HPDE6-E6E7 (cell line): ENCODE data around the gene MYH15.

Source experiments
- DNase-seq: peaks from one replicate; pipeline ENCODE4 v3.0.0; 2011; ENCODE audit warnings: missing footprints; ENCODE audit errors: extremely low spot score

Gene MYH15

DNA sequence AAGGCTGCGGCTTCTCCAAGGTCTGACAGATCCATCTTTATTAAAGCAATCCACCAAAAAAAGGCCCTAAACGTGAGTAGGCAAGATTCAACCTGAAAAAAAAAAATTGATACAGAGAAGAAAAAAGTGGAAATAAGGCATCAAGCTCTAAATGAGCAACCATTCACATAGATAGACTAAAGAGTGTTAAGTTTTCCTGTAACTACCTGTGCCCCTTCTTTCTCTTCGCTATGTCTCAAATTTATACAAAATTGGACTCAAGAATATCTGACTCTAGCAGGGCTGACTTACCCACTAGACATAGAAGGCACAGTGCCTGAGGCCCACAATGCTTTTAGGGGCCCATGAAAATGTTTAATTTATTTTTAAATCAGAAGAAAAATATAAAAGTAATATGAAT lies at the start of gene MYH15:
MYH15 (minus strand) TSS at position 101 of the 400 bp plus-strand sequence; CDS start at position 35, 66 bp downstream.
- DNase-seq, result no peak

DNA sequence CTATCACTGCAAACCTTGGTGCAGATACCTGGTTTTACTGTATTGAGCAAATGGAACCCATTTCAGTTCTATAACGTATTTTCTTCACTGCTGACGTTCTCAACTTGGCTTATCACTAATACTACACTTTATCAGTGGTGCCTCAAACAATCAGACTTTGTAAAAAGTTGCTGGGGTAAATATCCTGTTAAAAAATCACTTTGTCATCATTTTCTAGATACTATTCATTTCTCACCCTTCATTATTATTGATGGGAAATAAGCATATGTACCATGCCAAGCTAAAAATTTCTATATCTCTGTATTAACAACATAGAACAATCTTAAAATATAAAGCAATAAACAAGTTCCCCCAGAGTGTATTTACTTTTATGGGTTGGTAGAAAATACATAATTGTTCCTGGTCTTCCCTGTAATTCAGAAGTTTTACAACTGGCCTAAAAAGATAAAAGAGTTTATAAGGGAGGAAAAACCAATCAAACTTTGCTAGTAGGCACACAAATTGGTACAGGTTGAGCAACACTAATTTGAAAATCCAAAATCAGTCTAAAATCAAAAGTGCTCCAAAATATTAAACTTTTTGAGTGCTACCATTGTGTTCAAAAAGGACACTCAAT lies 45.7 kb upstream of the MYH15 start:
- DNase-seq, result no peak

DNA sequence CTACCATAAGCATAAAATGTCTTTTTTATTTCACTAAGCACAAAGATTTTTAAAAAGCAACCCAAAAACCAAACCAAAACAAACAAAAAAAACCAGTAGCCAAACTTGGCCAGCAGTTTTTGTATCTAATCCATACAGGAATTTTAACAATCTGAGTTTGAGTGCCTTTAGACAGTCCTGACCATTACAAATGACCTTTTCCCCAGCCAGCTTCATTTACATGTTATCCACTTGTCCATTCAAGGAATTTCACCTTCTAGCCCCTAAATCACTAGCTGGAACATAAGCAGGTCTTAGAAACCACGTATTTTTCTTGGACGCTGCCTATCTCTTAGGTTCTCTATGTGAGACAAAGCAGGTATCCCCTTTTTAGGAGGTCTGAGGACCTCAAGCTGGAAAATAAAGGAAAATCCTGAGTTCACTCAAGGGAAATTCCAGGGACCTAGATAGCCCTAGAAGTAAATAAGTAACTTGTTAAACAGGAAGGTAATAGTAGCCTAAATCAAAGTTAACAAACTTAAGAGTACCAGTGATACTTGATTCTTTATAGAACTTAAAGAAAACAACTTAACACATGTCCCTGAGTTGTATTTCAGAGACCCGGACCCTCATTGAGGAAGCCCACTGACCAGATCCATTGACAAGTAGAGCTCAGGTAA lies 44.6 kb upstream of the MYH15 start:
- no peak for DNase-seq

DNA sequence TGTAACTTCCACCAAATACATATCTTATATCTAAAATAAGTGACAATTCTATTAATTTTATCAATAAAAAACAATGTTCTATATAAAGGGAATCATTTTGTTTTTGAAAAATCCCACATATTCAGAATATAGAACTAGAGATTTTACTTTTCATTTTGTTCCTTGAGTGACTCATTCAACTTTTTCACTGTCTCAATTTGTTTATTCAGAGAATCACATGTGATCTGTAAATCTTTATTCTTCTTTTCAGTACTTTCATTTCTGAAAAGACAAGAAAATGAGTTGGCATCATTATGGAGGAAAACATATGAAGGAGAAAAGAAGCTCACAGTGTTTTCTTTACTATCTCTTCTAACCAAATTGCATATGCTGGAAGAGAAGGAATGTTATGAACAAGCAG lies 43.8 kb upstream of the MYH15 start:
- DNase-seq, result no peak

DNA sequence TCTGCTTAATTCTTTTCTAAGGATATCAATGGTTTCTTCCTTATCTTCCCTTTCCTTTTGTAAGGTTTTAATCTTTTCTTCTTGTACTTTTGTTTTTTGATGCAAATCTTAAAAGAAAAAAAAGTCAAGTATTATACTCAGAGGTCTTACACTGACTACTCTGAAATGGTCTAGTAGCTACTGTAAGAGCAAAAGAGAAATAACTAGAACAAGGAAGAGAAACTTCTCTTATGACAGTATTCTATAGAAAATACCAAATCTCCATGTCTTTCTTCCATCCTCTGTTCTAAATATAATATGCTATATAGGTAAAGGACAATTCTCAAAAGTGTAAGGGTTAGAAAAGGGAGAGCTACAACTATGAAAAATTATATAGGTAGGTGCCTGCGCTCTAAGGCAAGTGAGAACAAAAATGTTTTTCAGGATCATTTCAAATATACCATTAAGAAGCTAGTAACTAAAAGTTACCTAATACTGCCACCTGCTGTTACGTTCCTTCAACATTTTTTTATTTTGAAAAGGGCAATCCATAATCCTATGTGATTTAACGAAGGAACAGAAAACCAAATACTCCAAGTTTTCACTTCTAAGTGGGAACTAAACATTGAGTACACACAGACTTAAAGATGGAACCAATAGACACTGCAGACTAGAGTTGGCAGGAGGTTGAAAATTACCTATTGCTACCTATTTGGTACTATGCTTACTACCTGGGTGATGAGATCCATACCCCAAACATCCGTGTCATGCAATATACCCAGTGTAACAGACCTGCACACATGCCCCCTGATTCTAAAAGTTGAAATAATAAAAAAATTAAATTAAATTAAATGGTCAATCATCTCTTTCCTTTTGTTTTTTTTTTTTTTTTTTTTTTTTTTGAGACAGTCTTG lies 42.1 kb upstream of the MYH15 start:
- DNase-seq, result no peak

DNA sequence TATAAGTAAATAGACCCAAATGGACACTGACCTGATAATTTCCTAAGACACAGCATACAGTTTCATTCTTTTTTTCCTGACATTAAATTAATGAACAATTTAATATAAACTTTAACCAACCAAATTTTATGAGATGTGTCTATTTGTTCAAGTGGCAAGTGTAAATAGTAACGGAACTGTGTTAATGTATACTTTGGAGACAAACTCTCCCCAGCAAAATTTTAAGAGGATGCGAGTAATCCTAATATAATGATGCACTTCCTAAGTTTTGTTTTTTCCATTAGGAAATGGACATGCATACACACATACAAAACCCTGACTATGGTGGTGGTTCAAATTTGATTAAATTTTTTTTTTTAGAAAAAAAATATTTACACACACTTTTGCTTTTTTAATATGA lies 38.5 kb upstream of the MYH15 start:
- DNase-seq, result no peak

DNA sequence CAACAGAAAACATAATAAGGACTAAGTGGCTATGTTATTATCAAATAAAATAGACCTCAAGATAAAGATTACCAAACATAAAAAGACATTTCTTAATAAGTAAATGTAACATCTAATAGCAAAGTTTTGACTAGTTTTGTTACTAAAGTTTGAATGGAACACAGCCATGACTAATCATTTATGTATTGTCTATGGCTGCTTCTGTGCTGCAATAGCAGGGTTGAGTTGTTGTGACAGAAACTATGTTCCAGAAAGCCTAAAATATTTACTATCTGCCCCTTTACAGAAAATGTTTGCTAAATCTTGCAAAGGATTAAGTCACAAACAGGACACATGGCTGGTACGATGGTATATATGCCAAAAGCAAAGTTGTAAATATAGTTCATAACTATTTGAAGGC lies 37.9 kb upstream of the MYH15 start:
- DNase-seq, result no peak

DNA sequence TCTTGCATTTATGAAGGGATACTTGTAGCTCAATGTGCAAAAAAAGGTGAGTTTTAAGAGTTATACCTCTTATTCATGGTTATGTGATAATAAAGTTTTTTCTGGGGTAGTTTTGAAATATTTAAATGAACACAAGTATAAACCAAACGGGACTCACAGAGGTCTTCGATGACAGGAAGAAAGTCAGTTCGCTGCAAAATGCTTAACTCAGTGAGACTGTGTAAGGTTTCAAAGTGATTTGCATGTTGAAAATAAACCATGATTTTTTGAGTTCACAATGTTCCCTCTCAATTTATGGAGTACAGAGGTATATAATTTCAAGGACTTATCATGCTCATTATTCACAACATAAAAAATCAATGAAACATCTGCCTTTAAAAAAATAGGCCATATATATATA lies 36.3 kb upstream of the MYH15 start:
- DNase-seq, result no peak

DNA sequence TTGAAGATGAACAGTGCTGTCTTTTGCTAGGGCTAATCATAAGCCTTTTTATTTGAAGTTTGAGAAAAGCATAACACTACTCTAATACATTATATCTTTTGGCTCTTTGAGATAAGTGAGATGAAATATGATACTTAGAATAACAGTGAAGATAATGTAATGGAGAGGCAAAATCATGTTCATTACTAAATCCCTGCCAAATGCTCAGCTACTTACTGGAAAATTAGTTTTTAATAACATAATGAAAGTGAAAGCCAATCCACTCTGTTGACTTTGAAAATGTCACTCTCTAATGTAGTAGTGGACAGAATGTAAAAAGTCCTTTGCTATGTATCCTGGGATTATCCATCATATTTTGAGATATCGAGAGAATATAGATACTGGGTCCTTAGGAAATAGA lies 35.9 kb upstream of the MYH15 start:
- DNase-seq, result no peak

DNA sequence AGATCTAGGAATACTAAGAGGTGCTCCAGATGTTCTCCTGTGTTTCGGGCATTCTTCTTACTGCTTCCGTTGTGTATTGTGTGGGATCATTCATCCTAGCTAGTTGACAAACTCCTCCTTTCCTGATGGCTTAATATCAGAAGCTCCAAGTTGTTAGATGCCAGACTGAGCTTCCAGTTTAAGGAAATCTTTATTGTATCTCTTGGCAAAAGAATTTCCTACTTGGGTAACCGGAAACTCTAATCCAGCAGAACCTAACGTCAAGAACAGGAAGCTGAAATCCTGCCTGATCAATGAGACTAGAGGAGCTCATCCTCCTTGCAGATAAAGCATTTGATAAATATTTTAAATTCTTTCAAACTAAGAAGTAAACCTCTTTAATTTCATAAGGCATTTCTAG lies 27.7 kb upstream of the MYH15 start:
- no peak for DNase-seq

DNA sequence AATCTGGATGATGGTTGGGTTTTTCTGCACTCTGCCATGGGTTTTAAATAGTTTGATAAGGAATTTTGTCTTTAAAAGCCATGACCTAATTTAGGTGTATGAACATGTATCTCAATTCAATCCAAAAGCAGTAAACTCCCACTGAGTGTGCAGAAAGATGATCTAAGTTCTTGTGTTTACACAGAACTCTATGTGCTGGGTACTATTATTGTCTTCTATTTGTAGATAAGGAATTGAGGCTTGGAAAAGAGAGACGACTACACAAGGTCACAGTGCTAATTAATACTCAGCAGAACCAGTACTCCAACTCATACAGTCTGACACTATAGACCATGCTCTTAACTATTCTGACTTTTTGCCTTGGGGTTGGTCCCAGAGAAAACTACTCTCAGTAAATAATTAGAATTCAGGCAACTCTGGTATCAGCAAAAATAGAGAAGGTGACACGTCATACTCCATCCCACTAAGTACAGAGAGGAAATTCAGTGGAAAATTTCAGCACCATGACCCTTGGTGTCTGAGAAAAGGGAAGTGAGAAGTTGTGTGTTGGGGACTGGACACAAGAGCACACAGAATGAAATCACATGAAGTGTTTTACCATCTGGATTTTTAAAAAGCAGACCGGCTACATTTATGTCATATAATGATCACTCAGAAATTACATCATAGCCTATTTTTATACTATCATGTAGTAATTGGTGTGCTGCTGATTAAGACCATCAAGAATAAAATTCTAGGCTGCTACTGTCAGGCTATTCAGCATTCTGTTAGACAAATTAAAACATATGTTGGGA lies 18.3 kb upstream of the MYH15 start:
- no peak for DNase-seq

DNA sequence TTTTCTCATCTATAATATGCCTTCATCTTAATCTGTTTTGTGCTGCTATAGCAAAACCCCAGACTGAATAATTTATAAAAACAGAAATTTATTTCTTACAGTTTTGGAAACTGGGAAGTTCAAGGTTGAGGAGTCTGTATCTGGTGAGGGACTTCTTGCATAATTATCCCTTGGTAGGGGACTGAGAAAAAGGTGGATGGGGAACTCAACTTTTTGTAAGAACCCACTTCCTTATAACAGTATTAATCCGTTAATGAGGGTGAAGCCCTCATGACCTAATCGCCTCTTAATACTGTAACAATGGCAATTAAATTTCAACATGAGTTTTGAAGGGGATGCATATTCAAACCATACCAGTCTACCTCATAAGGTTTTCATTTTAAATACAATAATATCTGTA lies 17.4 kb upstream of the MYH15 start:
- no peak for DNase-seq

DNA sequence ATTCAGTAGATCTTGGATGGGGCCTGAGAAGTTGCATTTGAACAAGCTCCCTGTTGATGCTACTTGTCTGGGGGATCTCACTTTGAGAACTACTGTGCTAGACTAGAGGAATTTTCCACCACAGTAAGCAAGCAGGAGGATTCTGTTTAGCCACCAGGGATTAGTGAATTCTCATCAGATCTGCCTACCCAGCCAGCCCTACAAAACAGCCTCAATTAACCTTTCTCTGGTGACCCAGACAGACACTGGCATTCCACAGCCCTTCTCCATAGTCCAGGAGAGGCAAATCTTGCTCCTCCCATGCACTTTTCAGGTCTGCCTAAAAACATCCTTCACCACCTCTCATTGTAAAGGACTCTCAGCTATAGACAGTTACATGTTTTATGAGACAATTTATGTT lies 16.7 kb upstream of the MYH15 start:
- DNase-seq, result no peak

DNA sequence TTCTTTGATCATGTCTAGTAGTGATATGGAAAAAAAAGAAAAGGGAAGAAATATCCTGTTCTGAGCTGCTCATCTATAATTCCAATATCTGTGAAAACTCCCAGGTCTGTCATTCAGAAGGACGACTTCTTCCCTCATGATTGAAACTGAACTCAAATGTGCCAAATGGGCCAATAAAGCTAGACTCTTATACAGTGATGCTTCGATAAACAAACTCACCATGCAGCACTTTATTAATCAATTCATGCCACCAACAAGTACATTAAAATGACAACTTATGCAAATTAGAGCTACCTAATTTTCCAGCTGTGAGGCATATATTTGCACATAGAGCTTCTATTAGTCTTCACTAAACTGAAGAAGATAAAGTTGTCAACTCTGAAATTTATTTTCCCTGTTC lies 15.6 kb upstream of the MYH15 start:
- no peak for DNase-seq

DNA sequence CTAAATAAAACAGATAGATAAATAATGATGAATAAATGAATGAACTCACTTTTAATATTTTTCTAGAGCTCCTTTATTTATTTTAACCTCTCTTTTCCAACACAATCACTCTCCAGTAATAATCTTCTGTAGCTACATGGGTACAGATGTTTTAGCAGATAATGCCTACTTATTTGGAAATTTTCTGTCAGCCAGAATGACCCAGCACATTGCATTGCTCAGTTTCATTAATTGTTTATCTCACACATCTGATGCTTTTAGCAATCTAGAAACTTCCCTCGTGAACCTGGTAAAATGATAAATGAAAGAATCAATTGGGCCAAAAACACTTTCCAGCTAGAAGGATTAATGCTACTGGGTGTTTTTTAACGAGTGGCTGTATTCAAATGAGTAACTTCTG lies 14.9 kb upstream of the MYH15 start:
- no peak for DNase-seq

DNA sequence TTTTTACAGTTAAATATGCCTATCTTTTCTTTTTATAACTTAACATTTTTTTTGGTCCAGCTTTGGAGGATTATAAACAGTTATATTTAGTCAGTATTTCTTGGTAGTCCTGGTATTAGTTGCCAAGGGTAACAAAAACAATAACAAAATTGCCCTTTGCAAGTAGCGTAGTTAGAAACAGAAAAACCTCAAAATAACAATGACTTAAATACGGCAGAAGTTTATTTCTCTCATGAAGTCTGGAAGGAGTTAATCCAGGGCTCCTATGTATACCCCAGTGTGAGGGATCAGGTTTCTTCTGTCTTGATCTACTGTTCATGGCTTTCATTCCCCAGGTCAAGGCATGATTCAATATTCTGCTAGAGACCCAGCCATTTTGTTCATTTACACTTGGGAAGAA lies 14.1 kb upstream of the MYH15 start:
- DNase-seq, result no peak

DNA sequence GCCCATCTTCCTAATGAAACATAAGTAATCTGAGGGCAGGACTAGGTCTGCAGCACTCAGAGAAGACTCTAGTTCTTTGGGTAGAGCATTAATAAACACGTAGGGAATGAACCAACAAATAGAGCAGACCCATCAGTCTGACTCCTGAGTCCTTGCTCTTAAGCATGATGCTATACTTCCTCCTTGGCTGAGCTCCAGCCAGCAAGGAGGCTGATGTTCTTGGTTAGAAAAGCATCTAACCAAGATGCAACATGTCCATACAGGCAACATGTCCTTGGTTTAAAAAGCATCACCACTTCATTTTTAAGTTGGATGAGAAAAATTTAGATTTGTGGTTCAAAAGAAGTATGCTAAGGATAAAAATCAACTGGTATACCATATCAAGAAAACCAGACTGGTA lies 8.5 kb upstream of the MYH15 start:
- peak; percentile 27 for DNase-seq

DNA sequence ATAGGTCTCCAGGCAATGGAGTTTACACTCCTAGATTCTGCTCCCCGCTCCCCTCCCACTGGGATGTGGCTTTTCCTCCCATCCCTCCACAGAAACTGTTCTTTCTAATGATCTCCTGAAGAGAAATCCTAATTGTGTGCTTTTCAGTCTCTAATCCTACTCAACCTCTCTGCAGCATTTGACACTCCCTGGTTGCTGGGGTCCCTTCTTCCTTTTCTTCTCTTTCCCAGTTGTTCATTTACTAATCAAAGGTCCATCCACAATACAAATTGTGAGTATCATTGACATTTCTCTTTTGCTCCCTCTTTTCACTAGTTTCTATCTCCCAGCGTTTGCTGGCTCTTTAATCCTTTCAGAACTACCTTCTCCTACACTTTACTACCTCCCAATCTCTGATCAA lies 6.5 kb upstream of the MYH15 start:
- no peak for DNase-seq

DNA sequence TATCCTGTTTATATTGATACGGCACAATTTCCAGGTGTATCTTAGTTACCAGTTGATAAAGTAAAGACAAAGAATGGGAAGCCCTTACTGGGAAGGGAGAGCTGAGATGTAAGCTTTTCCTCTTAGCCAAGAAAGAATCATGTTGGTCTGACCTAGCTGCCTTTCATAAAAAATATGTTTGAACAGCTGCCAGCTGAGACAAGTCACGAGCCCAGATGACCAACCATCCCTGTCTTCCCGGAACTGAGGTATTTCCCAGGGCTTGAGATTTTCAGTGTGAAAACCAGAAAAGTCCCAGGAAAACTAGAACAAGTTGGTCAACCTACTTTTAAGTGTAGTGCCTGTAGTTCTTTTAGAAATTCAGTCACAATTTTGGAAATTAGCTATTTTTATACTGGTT lies 3.6 kb upstream of the MYH15 start:
- no peak for DNase-seq

DNA sequence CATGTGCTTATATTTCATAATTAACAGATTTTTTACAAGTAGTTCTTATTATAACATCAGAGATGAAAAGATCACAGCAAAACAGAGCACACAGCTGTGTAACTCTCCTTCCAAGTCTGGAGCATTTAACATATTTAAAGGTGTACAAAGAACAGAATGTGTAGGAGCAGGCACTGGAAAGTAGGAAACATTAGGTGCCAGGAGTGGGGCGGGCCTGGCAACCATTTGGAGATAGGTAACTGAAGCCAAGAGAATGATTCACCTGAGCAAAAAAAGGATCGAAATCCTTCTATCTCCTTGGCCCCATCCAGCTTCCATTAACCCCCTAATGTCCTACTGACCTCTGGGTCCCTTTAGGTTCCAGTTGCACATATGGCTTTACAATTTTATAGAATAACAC lies 2.3 kb upstream of the MYH15 start:
- DNase-seq, result no peak

DNA sequence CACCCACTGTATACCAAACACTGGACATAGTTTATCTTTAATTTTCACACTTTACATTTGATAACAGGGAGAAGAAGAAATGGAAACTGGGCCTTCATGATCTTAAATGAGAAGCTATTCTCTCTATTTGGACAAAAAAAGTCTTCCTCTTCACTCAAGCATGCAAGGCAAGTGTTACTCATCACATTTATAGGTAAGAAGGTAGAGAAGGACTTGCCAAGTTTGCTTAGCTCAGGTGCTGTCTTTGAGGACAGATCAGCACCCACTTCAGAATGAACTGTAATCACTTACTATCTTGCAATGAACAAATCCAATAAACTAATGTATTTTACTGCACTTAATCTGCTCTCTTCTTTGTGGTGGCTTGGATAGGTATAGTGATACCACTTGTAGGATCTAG lies 1.1 kb upstream of the MYH15 start:
- DNase-seq, result no peak

DNA sequence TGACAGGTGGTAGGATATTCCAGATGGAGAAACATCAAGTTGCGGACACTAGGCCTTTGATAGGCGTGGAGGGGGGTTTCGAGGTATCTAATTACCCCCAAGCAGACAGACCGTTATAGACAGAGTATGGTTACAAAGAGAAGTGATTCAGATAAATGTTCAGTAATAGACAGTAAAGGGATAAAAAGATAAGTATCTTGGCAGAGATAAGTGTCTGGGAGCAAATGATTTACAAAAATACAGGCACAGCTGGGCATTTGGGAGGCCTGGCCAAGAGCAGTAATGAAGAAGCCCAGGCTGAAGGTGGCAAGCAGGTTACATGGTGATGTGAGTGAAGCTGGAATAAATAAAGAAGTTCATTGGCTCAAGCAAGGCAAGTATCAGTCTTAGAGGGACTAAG lies 659 bp upstream of the MYH15 start:
- no peak for DNase-seq
